Cardiac muscle cell (in vitro differentiated cells and primary cell): Measurements from ENCODE around the gene OR56A4. TPM values are rescaled to one million over a fixed set of nuclear protein-coding genes. Genes with fewer than 3 reads are reported as not detected.

Source experiments
- DNase-seq, 2 donors: peaks; one replicate each; pipeline versions ENCODE4 v3.0.0 to v3.0.0-alpha.2; 2010 to 2017; ENCODE audit warnings: low read depth in 1 of 2, low spot score in 1 of 2
- H3K27ac ChIP-seq: fragments of 200-600 bp; sonication (generic); 2 replicates; pipeline ENCODE4 v1.5.1; 2016
- H3K27me3 ChIP-seq: fragments of 200-600 bp; sonication (generic); 2 replicates; pipeline ENCODE4 v1.6.0; 2016; ENCODE audit warnings: control low read depth
- H3K36me3 ChIP-seq: fragments of 200-600 bp; sonication (generic); 2 replicates; pipeline ENCODE4 v1.5.1; 2016; ENCODE audit warnings: control low read depth
- H3K4me1 ChIP-seq: fragments of 200-600 bp; sonication (generic); 2 replicates; pipeline ENCODE4 v1.8.1; 2017; ENCODE audit warnings: low read depth, mild to moderate bottlenecking, mixed run types
- H3K4me3 ChIP-seq: fragments of 200-600 bp; sonication (generic); 2 replicates; pipeline ENCODE4 v1.5.1; 2016; ENCODE audit warnings: mild to moderate bottlenecking
- H3K9me3 ChIP-seq: fragments of 200-600 bp; sonication (generic); 2 replicates; pipeline ENCODE4 v1.5.1; 2017; ENCODE audit warnings: low read depth, mild to moderate bottlenecking, control low read depth
- CTCF ChIP-seq: IDR thresholded peaks from 2 replicates; pipeline ENCODE4 v1.5.1; 2012; ENCODE audit warnings: low read depth, mild to moderate bottlenecking, low read length
- polyA plus RNA-seq: library from polyadenylated mRNA; unstranded; fragments of >200 nt; fragmentation: Nextera tagmentation; extraction: Ambion mirVana; gene quantifications from 2 replicates; pipeline ENCODE4 v1.2.1, GENCODE V29; 2016
- total RNA-seq: library from RNA; depleted of rRNA; stranded (reverse); fragments of >200 nt; gene quantifications from 2 replicates; pipeline ENCODE4 v1.2.3, GENCODE V29; 2016

The OR56A4 gene
- total and polyA plus RNA-seq, 2 experiments from 2014 or later: not detected

GRCh38 chr11:5989203-5989602 lies 17.5 kb downstream of the OR56A4 start:
- H3K9me3 ChIP-seq: no peaks in the 10 kb centered on the region
- H3K27ac ChIP-seq: no peak overlapping the region
- H3K27me3 ChIP-seq: no peaks in the 10 kb centered on the region
- no peak for TF ChIP-seq CTCF
- H3K36me3 ChIP-seq: no peaks in the 10 kb centered on the region
- H3K4me1 ChIP-seq: no peaks in the 10 kb centered on the region
- H3K4me3 ChIP-seq: no peak overlapping the region
- no peak for DNase-seq

GRCh38 chr11:5986885-5987284 lies 19.9 kb downstream of the OR56A4 start, which contains the start of gene OR52L1:
OR52L1 (minus strand) TSS chr11:5986985; CDS start chr11:5986930, 55 bp downstream.
- Histone ChIP-seq H3K9me3 (no peaks in the 10 kb centered on the region), H3K36me3 (no peaks in the 10 kb centered on the region), H3K27me3 (no peaks in the 10 kb centered on the region), H3K4me1 (no peaks in the 10 kb centered on the region), H3K4me3 (no peak within 1 kb of the TSS), H3K27ac (no peak within 1 kb of the TSS)
- DNase-seq: no peak
- no peak for TF ChIP-seq CTCF

GRCh38 chr11:5983443-5983842 lies 23.3 kb downstream of the OR56A4 start:
- H3K4me1 ChIP-seq: no peaks in the 10 kb centered on the region
- H3K27ac ChIP-seq: no peak overlapping the region
- H3K4me3 ChIP-seq: no peak overlapping the region
- TF ChIP-seq CTCF: no peak
- no peak for DNase-seq
- H3K9me3 ChIP-seq: no peaks in the 10 kb centered on the region
- H3K27me3 ChIP-seq: no peaks in the 10 kb centered on the region
- H3K36me3 ChIP-seq: no peaks in the 10 kb centered on the region

- TF ChIP-seq CTCF: no peak
- no peak for DNase-seq
- no peaks in the 10 kb centered on the region for H3K4me1 ChIP-seq
Observed at GRCh38 chr11:5973530-5973929, 33.2 kb downstream of the OR56A4 start.

GRCh38 chr11:5968394-5968793 lies 38.4 kb downstream of the OR56A4 start, which contains the start of gene OR56A5:
OR56A5 (minus strand) TSS chr11:5968494; CDS start chr11:5968494, 0 bp downstream.
- H3K4me1 ChIP-seq: no peaks in the 10 kb centered on the region
- no peaks in the 10 kb centered on the region for H3K36me3 ChIP-seq
- H3K27me3 ChIP-seq: no peaks in the 10 kb centered on the region
- TF ChIP-seq CTCF: no peak
- no peak within 1 kb of the TSS for H3K27ac ChIP-seq
- H3K4me3 ChIP-seq: no peak within 1 kb of the TSS
- H3K9me3 ChIP-seq: no peaks in the 10 kb centered on the region
- DNase-seq: no peak

More at GRCh38 chr11:5973530-5973929, 33.2 kb downstream of the OR56A4 start:
- H3K4me3 ChIP-seq: no peak overlapping the region
- H3K36me3 ChIP-seq: no peaks in the 10 kb centered on the region
- no peaks in the 10 kb centered on the region for H3K27me3 ChIP-seq
- no peak overlapping the region for H3K27ac ChIP-seq
- H3K9me3 ChIP-seq: no peaks in the 10 kb centered on the region

- no peak overlapping the region for H3K27ac ChIP-seq
- H3K36me3 ChIP-seq: no peaks in the 10 kb centered on the region
- H3K27me3 ChIP-seq: no peaks in the 10 kb centered on the region
- H3K9me3 ChIP-seq: no peaks in the 10 kb centered on the region
- no peak overlapping the region for H3K4me3 ChIP-seq
- TF ChIP-seq CTCF: no peak
- H3K4me1 ChIP-seq: no peaks in the 10 kb centered on the region
- DNase-seq: no peak
Observed at GRCh38 chr11:5967708-5968107, 39.0 kb downstream of the OR56A4 start.
